DMS53 treated with DMSO at 0.1 percent for 48 hours (cell line): ENCODE data around the gene STK38.
A peak's percentile ranks its signal among the peaks of the same experiment; 100 is the strongest.
"Not testable (repeated sequence)": the region's sequence is repeated elsewhere in the genome, so short reads cannot be mapped to it uniquely, and the experiment has no call there.

Experiments used
- DNase-seq: peaks from one replicate; lab custom pipeline; 2025; ENCODE audit not compliant: unreplicated experiment; lab: John Stamatoyannopoulos, UW

The STK38 gene

DNA sequence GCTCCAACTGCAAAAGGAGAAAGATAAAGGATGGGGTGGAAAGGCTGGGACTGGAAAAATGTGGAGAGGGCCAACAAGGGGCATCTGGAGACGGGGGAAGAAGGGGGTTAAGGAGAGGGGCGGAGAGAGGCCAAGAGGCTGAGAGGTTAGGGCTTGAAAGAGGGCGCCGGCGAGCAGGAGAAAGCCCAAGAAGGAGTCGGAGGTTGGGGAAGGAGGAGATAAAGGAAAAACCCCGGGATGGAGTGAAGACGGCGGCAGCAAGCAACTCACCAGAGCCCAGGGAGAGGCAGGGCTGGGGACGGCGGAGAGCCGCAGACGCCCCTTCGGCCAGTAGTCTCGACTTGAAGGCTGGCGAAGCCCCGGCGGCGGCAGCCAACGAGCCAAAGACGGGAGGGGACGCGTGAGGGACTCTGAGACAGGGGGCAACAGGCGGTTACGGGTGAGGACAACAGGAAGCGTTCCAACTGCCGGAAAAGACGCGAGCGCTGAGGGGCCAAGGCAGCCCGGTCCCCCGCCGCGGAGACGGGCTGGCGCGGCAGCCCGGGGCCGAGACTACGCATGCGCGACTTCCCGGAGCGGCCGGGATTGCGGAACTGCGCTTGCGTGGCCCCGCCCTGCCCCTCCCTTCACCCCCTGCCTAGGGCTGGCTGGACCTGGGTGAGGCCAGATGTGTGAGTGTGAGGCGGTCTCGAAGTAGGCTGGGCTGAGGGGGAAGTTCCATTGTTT, at the start of gene STK38:
Gene STK38 (minus strand): TSS at position 560 of the 726 bp plus-strand sequence. CDS start 7,277 bp downstream, outside the sequence.
- peak; percentile 40 for DNase-seq

- DNase-seq: no peak
Measured at GRCh38 chr6:36596356-36596755, 49.1 kb upstream of the STK38 start.

DNA sequence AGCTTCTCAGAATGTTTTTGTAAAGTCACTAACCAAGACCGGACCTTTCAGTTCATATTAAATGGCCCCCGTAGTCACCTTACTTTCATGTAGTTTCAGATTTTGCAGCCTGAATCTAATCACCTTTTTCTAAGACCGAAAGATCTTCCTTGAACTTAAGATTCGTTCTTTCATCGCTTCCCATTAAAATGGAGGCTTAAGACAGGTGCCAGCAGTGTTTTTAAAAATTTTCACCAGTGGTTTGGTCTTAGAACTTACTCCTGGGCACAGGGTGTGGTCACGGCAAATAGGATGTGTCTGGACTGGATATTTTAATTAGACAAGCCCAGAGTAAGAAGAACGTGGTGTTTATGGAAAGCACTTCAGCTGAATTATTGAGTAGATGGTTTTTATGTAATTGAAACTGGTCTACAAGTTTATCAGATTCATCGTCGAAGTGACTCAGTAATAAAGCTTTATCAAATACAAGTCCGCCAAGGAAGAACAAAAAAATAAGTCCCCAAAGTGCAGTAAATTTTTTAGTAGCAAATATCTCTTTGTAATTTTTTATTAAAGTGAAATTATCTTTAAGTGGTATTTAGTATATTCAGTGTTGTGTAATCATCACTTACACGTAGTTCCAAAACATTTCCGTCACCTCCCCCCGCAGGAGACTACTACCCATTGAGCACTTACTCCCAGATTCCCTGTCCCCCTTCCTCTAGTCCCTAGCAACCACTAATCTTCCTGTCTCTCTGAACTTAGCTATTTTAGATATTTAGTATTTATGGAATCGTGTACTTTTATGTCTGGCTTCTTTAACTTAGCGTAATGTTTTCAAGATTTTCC, 47.8 kb upstream of the STK38 start:
- DNase-seq: no peak

DNA sequence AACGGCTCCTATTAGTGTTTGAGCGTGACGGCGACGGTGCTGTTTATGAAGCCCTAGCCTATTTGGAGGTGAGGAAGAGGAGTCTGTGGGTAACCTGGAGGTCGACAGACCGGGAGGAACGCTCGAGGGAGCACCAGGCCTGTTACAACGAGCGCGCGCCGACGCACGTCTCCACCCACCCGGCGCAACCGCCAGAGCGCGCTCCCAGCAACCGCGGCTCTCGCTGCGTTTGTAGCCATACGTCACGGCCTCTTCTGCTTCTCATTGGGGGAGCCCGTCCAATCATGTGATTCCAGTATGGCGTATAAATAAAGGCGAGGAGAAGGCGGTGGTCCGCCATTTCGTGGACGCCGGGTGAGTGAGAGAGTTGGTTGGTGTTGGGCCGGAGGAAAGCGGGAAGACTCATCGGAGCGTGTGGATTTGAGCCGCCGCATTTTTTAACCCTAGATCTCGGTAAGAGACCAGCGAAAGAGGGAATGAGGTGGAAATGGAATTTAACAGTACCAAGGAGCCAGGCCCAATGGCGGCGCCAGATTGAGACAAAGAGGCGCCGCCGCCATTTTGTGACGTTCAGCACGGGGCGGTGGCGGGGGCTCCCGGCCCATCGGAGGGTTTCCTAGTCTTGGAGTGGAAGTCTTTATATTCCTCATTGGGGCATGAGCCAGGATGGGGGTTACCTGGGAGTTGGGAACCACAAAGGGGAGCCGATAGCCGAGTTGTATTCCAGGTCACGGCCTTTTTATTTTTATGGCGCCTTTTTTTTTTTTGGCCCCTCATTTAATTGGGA, 46.9 kb upstream of the STK38 start, which contains the start of gene SRSF3:
Gene SRSF3 (plus strand): TSS at position 334 of the 787 bp plus-strand sequence. CDS start 2,401 bp downstream, outside the sequence.
- DNase-seq: peak; percentile 90

- DNase-seq: peak; percentile 83
Measured at GRCh38 chr6:36593569-36594028, 46.3 kb upstream of the STK38 start.

DNA sequence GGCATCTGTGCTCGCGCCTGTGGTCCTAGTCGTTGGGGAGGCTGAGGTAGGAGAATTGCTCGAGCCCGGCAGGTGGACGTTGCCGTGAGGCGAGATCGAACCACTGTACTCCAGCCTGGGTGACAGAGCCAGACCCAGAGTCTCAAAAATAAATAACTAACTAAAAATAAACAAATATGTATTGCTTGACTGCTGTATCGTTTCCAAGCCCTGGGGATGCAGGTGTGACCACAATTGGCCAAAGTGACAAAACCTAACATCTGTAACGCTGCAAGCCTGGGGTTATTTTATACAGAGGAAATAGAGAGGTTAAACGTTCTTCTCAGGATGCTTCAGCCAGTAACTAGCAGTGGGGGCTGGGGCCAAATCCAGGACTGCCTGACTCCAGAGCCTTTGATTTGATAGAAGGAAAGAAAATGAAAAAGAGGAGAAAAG, 45.0 kb upstream of the STK38 start:
- no peak for DNase-seq

DNA sequence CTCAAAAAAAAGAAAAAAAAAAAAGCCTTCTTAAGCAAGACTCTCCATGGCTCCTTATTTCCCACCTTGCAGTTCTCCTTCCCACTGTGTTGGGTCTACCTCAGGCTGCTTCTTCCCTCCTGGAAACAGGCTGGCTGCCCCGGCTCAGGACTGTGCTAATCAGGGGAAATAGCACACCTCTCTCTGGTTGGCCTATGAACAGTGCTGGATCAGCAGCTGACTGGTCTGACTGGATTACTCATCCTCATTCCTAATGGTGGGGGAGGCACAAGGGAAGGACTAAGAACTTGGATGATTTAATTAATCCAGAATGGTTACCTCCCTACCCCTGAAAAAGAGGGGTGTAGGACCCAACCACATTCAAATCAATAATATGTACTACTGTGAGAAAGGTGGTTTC, 43.0 kb upstream of the STK38 start:
- no peak for DNase-seq

DNA sequence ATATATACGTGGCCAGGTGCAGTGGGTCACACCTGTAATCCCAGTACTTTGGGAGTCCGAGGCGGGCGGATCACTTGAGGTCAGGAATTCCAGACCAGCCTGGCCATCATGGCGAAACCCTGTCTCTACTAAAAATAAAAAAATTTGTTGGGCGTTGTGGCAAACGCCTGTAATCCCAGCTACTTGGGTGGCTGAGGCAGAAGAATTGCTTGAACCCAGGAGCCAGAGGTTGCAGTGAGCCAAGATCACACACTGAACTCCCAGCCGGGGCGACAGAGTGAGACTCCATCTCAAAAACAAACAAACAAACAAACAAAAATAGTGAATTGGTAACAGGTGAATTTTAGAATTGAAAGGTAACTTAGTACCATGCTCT, 41.7 kb upstream of the STK38 start:
- not testable (repeated sequence) for DNase-seq

DNA sequence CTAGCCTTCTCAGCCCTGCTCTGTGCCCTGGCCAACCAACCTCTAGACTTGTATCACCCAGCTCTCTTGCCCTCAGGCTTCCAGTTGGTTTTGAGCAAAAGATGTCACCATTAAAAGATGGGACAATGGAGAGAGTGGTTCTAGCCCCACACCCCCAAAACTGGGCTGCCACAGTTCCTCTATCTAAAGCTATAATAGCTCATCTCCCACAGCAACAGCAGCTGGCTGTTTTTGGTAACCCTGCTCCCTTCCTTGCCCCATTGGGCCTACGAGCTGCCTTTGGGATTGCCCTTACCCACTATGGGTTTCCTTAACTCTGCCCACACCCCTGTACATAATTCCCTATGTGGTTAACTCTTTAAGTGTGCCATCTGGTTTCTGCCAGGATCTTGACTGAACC, 39.3 kb upstream of the STK38 start:
- DNase-seq: no peak

DNA sequence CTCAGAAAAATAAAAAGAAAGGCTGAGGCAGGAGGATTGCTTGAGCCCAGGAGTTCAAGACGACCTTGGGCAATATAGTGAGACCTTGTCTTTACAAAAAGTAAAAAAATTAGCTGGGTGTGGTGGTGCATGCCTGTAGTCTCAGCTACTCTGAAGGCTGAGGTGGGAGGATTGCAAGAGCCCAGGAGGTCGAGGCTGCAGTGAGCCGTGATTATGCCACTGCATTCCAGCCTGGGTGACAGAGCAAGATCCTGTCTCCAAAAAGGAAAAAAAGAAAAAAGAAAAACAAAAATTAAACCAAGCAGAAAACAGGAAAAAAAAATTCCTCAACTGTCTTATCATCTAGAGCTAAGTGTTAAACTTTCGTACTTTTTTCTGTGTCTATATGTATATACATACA, 34.4 kb upstream of the STK38 start:
- DNase-seq: no peak

GRCh38 chr6:36580184-36580526, 32.9 kb upstream of the STK38 start:
- DNase-seq: no peak

DNA sequence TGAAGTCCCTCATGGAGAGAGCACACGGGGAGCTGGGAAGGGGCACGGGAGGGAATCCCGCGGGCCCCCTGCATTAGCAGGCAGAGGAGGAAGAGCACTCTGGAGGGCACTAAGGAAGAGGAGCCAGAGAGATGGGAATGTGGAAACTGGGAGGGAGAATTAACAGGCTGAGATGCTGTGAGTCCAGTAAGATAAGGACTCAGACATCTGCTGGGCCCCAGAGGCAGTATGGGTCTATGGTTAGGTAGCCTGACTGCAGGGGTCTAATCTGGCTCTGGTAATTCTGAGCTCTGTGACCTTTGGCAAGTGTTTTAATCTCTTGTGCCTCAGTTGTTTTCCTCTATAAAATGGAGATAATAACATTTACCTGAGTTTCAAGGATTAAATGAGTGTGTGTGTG, 31.2 kb upstream of the STK38 start:
- DNase-seq: no peak

DNA sequence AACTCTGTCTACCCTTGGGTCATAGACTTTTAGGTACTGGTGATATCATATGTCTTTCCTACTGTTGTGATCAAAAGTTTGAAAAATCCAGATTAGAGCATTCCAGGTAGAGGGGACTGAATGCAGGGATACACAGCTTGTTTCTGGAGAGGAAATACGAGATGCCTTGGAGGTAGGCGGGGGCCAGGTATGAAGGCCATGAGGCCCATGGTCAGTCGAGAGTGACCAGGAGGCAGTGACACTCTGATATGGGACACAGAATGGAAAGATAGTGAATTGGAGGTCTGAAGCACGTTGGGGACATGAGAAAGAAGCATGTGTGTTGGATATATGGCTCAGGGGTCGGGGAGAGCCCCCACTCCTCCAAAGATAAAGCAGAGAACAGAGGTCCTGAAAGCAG, 30.8 kb upstream of the STK38 start:
- no peak for DNase-seq

DNA sequence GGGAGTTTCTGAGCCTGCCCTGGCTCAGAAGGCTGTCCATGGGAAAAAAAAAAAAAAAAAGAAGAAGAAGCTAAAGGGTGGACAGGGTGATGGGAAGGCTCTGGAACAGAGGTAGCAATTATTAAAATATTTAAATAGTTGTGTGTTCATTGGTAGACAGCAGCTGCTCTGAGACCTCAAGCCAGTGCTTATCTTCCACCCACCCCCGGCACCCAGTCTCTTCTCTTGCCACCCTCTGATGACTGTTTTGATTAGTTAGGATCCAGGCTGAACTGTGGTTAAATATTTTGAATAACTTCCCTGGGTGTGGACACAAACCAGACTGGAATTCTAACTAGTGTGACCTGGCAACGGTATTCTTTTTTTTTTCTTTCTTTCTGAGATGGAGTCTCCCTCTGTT, 30.0 kb upstream of the STK38 start:
- no peak for DNase-seq

DNA sequence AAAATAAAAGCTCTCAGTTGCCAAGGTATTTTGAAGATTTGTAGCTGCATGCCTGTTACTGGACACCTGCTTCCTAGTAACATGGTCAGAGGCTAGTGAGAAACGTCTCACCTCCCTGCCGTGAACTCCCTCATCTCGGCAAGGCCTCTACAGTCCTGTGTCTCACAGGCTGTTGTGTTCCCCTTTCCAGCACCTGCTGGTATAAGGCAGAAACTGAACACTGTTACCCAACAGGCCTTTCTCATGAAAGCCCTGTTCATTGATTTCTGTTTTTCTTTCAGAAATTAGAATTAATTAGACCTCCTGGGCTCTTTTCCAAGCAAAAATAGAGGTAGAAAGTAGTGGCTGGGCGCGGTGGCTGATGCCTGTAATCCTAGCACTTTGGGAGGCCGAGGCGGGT, 29.3 kb upstream of the STK38 start:
- no peak for DNase-seq

DNA sequence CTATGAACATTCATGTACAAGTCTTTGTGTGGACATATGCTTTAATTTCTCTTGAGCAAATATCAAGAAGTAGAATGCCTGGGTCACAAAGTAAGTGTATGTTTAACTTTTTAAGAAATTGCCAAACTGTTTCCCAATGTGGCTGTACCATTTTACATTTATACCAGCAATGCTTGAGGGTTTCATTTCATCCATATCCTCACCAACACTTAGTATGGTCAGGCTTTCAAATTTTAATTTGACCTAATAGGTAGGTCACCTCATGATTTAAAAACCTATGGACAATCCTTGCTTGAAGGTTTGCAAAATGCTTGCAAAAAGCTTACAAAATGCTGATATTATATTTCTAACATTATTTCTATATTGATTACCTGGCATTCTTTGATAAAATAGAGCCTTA, 27.4 kb upstream of the STK38 start:
- DNase-seq: no peak

- DNase-seq: not testable (repeated sequence)
Measured at GRCh38 chr6:36572353-36573311, 25.4 kb upstream of the STK38 start.

DNA sequence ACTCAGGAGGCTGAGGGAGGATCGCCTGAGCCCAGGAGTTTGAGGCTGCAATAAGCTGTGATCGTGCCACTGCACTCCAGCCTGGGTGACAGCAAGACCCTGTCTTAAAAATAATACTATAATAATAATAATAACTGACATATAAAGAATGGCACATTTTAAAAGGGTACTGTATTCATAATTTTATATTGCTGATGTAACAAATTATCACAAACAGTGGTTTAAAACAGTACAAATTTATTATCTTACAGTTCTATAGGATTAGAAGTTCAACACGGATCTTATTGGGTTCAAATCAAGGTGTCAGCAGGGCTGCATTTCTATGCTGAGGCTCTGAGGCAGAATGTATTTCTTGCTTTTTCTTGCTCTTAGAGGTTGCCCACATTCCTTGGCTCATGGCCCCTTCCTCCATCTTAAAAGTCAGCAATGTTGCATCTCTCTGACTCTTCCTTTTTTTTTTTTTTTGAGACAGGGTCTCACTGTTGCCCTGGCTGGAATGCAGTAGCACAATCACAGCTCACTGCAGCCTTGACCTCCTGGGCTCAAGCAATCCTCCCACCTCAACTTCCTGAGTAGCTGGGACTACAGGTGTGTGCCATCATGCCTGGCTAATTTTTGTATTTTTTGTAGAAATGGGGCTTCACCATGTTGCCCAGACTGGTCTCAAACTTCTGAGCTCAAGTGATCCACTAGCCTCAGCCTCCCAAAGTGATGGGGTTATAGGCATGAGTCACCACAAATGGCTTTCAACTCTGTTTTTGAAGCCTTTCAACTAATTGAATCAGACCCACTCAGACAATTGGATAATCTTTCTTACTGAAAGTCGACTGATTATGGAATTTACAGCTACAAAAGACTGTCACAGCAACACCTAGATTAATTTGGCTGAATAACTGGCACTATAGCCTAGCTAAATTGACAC, 24.1 kb upstream of the STK38 start:
- DNase-seq: no peak

GRCh38 chr6:36570264-36570663, 23.0 kb upstream of the STK38 start:
- DNase-seq: no peak
